Measurements from ENCODE around the gene DHX35.

The DHX35 gene

GRCh38 chr20:39089029-39089428 lies 126.9 kb downstream of the DHX35 start:
- no peak for DNase-seq (ENCODE audit: low spot score)
- no peak for TF ChIP-seq CTCF (IDR thresholded peaks at IDR 0.05; ENCODE audit: borderline replicate concordance, control extremely low read depth, extremely low read depth, insufficient read depth, missing control alignments)
- in situ Hi-C loops (cut with MboI; ENCODE audit: low sequenced_read_pairs, unreplicated experiment): no loop called here

Data from GM13976 (cell line).